Left forelimb (tissue), 1 donor: ENCODE measurements around the gene TNNT2.

ENCODE experiments used
- DNase-seq: peaks from one replicate; pipeline ENCODE4 v3.0.0-alpha.2; 2018; ENCODE audit warnings: low spot score

The TNNT2 gene

GRCh38 chr1:201377611-201378092, at the start of gene TNNT2:
TNNT2 (minus strand) TSS chr1:201377680; CDS start chr1:201373254, 4,426 bp downstream.
- peak; percentile 78 for DNase-seq

DNA sequence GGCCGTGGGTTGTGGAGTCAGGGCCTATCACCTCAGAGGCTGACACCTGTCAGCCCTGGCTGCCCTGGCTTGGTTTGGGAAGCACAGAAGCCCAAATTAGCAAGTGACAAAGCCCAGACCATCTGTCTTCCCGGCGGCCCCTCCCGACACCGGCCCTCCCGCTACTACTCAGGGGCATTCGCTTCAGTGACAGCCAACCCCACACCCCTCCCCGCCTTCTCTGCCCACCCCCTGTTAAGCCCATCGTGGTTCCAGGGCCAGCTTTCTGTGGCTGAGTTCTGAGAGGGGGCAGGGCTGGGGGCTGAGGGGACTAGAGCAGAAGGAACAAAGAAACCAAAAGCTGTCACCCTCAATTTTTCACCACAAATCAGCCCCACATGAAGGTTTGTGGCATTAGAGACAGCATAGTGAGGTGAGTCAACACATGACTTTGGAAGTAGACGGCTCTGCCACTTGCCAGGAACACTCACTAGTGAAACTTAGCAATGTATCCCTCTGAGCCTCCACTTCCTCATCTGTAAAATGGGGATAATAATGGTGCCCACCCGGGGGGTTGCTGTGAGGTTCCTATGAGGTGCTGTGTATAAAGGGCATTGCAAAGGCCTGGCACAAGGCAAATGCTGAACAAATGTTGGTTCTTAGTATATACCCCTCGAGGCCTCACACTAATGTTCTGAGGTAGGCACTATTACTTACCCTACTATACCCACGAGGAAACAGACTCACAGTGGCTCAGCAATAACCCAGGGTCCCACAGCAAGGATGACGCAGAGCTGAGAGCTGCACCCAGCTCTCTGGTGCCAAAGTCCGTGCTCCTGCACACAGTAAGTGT, 49.2 kb upstream of the TNNT2 start:
- DNase-seq, result no peak

- DNase-seq, result no peak
These were observed 46.7 kb upstream of the TNNT2 start for GRCh38 chr1:201424146-201424545.

DNA sequence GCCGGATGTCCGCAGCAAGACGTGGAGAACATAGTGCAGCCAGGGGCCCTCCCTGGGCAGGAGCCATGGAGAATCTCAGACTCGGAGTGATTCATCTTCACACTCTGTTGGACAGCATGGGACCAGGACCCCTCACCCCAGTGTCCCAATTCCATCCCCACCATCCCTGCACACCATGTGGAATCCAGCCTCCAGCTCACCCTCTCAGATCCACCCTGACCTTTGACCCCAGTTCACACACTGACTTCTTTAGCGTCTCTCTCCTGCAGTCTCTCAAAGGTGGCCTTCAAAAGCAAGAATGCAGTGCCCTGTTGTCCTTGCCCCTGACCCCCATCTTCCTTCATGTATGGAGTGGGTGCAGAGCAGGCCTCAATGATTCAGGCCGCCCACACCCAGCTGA, 46.2 kb upstream of the TNNT2 start:
- no peak for DNase-seq

DNA sequence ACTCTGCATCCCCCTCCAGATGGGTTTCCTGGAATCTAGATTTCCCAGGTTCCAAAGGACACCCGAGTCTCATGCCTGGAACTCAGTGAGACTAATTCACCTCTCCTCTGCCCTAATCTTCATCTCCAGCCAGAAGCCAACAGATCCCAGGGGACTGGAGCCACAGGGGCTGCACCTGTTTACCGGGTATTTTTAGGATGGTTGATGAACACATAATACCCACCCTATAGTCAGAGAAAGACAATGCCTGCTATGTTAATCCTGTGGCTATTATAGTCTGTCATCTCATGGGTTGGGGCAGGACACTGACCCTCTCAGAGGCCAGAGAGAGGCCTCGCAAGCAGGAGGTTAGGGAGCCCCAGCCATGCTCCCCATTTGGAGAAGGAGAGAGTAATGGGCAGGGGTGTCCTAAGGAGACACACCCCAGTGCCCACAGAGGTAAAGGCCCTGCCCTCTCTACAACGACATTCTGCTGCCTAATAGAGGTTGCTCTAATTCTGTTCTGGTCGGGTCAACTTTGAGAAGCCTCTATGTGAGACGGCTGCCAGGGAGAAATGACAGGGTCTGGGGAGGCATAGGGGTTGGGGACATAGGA, 45.1 kb upstream of the TNNT2 start:
- DNase-seq, result no peak

- DNase-seq, result no peak
These were observed 44.5 kb upstream of the TNNT2 start for GRCh38 chr1:201422026-201422425.

DNA sequence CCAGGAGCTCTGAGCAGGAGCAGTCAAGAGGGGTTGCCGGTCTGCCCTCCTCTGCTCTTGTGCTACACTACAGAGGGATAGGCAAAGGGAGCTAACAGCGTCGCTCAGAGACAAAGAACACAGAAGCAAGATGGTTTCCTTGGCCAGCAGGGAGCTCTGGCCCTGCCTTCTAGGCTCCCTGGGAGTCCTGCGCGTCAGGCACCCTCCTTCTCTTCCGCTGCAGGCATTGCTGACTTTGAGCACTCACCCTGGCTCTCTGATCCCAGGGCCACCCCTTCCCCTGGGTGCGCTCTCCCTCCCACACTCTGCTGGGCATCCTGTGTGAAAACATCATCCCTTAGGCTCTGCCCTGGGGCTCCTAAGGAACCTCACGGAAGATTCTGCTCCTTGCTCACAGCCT, 43.6 kb upstream of the TNNT2 start:
- DNase-seq, result no peak

- no peak for DNase-seq
These were observed 43.1 kb upstream of the TNNT2 start for GRCh38 chr1:201420608-201421002.

- DNase-seq, result no peak
These were observed 42.5 kb upstream of the TNNT2 start for GRCh38 chr1:201419746-201420607.

- DNase-seq, result no peak
These were observed 41.8 kb upstream of the TNNT2 start for GRCh38 chr1:201419256-201419655.

- DNase-seq, result no peak
These were observed 41.0 kb upstream of the TNNT2 start for GRCh38 chr1:201418461-201418860.

GRCh38 chr1:201414051-201414738, 36.7 kb upstream of the TNNT2 start:
- no peak for DNase-seq

- no peak for DNase-seq
These were observed 33.8 kb upstream of the TNNT2 start for GRCh38 chr1:201411292-201411691.

DNA sequence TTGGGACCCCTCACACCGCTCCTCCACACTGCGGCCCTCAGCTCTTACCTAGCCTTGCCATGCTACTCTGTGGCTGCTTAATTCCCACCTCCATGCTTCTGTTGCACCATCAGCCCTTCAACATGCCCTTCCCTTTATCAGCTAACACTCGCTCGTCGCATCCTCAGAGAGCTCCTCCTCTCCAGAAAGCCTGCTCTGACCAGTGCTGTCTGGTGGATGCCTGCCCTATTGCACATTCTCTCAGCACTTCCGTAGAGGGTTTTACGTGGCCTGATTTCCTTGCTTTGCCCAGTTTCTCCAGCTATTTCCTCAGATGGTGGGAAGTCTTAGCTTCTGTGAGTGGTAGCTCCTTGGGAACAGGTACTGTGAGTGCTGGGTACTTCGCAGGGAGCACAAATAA, 32.0 kb upstream of the TNNT2 start:
- no peak for DNase-seq

- no peak for DNase-seq
These were observed 31.3 kb upstream of the TNNT2 start for GRCh38 chr1:201408834-201409200.

GRCh38 chr1:201408176-201408833, 30.8 kb upstream of the TNNT2 start:
- DNase-seq, result no peak

GRCh38 chr1:201406831-201407406, 29.4 kb upstream of the TNNT2 start:
- no peak for DNase-seq

- no peak for DNase-seq
These were observed 28.0 kb upstream of the TNNT2 start for GRCh38 chr1:201405484-201405831.

DNA sequence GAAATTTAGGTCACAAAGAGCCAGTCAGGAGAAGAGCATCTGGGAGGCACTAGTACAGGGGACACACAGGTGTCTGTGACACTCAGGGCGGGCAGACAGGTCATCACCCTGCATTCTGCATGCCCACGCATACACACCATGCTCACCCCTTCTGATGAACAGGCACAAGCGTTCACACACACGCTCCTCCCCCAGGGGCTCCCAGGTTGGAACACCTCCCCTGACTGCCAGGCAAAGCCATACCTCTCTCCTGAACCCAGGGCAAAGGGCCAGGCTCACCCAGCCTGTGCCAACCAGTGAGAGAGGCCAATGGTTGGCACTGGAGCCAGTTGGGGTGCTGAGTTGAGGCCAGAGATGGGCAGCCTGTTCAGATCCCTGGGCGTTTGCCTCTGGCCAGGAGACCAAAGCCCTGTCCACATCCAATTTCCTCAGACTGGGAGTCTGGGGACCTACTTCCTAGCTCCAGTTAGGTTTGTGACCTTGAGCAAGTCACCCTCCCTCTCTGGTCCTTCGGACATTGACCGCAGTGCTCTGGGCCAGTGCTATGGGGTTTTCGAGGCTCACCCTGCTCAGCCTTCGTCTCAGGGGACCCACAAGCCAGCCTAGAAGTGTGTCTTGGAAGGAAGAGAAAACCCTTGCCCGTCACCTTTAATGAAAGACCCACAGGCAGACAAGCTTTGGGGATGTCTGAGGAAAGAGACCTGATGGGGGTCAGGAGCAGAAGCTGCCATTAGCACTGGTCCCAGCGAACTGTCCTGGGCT, 27.4 kb upstream of the TNNT2 start:
- DNase-seq, result no peak

- DNase-seq, result no peak
These were observed 26.6 kb upstream of the TNNT2 start for GRCh38 chr1:201404055-201404454.
